T-helper 1 cell (primary cell): ENCODE data around the gene CREB3.
A peak's percentile ranks its signal among the peaks of the same experiment; 100 is the strongest.

Experiments
- DNase-seq, 5 donors: peaks; one replicate each; pipeline ENCODE4 v3.0.0-alpha.2; 2012 to 2020
- total RNA-seq, 4 donors: gene quantifications; one replicate each; lab custom pipeline; 2026; lab: John Stamatoyannopoulos, UW

Gene CREB3, protein sequence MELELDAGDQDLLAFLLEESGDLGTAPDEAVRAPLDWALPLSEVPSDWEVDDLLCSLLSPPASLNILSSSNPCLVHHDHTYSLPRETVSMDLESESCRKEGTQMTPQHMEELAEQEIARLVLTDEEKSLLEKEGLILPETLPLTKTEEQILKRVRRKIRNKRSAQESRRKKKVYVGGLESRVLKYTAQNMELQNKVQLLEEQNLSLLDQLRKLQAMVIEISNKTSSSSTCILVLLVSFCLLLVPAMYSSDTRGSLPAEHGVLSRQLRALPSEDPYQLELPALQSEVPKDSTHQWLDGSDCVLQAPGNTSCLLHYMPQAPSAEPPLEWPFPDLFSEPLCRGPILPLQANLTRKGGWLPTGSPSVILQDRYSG
- total RNA-seq = 20.5 to 30.0 (median 22.8) reads per million in 4 donors

DNA sequence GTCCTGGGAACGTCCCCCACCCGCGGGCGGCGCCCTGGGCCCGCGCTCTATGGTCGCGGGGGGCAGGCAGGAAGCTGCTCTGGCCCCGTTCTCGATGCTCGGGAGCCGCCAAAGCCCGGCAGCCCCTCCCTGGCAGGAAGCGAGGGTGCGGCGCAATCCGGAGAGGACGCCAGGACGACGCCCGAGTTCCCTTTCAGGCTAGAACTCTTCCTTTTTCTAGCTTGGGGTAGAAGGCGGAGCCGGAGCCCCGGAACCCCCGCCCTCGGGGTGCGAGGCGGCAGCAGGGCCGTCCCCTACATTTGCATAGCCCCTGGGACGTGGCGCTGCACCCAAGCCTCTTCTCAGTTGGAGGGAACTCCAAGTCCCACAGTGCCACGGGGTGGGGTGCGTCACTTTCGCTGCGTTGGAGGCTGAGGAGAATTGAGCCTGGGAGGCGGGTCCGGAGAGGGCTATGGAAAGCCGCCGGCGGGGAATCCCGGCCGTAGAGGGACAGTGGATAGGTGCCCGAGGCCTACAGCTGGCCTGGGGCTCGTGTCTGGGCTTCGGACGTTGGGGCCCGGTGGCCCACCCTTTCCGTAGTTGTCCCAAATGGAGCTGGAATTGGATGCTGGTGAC lies at the start of gene CREB3, which contains the start of gene TLN1:
TSS of gene CREB3 (plus strand) at position 482 of the 615 bp plus-strand sequence. CDS start at position 589, 107 bp downstream.
TSS of gene TLN1 (minus strand) at position 11 of the 615 bp plus-strand sequence. CDS start 6,501 bp downstream, outside the sequence.
- DNase-seq = peak; percentile 91 to 98 (median 95)

DNA sequence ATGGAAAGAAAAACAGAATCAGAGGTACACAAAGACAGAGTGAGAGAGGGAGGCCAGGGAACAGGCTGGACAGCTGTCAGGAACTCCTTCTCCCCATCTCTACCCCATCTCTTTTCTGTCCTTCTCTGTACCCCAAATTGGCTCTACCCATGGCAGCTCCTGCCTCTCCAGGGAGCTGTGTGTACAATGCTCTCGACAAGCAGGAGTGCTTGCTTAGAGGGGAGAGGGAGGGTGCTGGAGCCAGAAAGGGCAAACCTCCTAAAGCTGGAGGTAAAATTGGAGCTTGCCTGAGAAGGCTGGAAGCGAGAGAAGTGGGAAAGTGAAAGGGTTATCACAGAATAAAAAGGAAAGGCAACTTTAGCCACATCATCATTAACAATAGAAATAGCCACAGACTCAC lies 49.1 kb upstream of the CREB3 start:
- no peak for DNase-seq

DNA sequence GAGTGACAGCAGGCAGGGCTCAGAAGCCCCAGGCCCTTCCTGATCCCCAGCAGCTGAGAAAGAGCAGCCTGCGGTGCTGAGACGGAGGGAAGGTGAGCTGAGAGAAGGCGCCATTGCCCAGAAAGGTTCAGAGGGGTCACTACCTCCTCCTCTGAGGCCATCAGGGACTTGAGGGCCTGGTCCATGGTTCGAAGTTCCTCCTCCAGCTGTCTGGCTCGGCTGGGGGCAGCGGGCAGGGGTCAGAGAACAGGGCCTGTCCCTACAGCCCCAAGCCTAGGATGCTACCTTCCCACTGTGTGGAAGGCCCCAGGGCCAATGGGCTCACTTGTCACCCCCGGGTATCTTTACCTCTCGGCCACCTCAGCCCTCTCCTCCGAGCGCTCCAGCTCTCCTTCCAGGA lies 47.5 kb upstream of the CREB3 start:
- DNase-seq = no peak

DNA sequence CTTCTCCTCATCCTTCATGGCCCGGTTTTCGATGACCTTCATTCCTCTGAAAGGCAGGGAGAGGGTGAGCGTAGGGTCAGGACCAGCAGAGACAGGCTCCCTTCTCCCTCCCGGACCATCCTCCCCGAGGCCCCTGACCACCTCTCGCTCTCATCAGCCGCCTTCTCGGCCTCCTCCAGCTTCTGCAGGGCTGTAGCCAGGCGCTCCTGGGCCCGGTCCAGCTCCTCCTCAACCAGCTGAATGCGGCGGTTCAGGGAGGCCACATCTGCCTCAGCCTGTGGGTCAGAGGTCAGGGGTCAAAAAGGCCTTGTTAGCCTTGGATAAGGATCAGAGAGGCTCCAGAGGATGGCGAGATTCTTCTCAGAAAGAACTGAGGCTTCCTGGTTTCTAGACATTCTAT lies 47.0 kb upstream of the CREB3 start:
- DNase-seq = no peak

DNA sequence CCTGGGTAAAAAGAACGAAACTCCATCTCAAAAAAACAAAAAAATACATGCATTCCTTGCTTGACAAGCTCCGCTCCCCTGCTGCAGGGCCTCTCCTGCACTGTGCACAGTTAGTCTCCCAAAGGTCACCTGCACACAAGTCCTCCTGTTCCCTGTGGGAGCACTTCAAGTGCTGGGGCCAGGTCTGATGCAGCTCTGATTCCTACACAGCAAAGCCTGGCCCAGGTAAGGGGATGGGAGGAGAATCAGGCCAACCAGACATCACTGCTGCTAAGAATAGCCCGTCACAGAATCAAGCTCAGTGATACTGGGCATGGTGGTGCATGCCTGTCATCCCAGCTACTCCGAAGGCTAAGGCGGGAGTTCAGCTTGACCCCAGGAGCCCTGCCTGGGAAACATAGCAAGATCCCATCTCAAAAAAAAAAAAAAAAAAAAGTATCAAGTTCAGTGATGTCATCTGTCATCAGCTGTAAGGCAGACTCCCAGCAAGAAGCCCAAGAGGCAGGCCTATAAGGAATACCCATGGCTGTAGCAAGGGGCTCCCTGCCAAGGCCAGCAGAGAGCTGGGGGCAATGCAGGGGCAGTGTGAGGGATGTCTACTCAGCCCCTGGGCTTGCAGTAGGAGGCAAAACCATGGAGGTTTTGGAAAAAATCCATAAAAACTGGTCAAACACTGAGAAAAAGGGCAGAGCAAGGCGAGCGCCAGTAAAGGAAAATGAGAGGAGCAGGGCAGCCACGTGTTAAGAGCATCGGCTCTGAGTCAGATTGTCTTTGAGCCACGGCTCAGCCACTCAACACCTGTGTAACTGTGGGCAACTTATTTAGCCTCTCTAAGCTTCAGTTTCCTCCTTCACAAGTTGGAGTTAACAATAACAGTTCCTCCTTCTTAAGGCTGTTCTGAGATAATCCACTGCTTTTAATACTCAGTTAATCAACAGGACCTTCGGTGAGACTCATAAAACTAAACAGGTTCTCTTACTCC lies 46.0 kb upstream of the CREB3 start:
- DNase-seq = no peak

DNA sequence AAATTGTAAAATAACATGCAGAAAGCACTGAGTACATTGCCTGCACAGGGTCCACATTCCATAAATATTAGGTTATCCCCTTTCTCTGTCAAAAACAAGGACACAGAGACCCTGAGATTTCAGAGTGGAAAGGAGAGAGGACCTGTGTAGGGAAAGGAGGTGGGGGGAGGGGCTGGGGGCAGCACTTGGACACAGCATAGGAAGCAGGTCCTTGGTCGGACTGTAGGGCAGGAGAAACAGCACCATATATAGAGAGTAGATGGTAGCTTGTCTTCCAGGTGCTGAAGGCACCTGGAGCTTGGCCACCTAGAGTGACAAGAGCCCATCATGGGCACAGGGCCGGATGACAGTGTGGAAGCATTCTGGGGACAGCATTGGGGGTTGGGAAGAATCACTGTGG lies 45.2 kb upstream of the CREB3 start:
- DNase-seq = no peak

DNA sequence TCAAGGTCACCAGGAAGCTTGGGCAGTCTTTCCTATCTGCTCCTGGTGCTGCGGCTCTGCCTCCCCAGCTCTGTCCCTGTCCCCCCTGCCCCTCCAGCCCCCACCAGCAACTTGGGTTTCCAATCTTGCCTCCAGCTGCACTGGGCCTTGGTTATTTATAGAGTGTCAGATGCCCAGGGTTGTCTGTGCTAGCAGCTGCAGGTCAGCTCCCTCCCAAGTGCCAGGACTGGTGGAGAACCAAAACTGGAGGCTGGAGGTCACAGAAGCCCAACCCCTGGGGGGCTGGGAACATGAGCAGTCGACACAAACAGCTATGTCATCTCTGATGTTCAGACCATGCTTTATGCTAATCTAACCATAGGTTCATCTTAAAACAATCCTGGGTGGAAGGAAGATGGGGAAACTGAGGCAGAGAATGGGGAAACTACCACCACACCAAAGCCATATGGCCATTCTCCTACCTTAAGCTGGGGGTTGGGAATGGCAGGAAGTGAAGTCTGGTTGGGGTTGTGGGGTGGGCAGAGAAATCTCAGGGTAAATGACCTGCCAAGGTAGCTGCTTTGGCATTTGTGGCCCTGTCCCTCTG lies 44.4 kb upstream of the CREB3 start:
- DNase-seq = no peak

DNA sequence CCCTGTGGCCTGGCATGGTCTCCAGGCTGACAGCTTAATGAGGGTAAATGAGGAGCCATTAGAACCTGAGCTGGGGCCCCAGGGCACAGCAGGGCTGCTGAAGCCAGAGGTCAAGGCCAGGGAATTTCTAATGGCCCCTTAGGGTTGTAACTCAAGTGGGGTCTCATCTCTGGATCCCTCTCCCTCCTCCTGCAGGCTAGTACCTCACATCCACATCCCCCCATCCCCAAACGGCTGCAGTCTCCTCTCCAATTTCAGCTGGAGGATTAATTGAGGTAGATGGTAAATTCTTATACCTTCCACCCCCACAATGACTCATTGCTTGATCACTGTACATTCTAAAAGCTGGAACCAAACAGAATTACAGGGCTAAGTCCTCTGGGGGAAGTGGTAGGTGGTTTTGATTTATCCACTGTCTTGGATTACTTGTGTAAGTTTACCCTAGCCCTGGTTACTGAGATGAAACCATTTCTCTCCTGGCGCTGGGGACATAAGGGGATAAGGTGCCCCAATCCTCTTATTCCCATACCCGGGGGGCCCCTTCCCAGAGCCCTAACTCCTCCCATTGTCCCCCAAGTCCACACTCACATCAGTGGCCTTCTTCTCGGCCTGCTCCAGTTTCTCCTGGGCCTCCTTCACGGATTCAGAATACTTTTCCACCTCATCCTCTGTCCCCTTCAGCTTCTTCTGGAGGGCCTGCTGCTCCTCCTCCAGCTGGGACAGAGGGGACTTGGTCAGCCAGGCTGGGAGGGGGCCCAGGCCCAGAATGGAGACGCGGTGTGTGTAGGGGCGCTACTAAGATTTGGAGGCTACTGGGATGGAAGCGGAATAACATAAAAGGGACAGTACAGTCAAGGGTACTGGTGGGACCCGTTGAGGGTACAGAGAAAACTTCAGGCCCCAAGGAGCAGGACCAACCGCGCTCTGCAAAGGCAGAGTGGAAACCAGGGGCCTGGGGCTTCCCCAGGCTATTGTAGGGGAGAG lies 43.6 kb upstream of the CREB3 start:
- peak in 1 of 5 donors; percentile 27 for DNase-seq

DNA sequence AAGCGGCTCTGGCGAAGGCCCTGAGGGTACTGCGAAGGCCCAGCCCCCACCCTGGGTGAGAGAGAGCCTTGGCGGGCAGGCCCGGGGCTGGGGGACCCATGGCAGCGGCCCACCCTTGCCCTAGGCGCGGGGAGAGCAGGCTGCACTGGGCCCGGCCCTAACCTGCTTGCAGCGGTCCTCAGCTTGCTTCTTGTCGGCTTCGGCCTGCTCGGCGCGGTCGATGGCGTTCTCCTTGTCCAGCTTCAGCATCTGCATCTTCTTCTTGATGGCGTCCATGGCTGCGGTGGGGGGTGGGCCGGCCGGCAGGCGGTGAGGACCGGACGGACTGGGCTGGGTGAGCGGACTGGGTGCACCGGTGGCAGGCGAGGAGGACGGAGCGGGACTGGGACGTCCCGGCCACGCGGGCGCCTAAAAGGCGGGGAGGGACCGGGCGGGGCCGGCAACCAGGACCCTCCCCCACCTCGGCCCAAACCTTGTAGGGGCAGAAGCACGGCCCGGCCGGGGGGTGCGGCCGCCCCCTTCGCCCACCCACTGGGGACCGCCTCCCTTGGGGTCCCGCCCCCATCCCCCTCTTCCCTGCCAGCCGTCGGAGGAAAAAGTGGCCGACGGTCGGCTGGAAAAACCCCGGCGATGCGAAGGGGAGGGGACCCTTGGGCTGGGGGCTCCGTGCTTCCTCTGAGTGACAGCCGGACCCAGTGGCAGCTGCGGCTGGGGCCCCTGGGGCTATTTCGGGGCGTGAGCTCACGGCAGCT lies 42.7 kb upstream of the CREB3 start, which contains the start of gene TPM2:
TSS of gene TPM2 (minus strand) at position 384 of the 752 bp plus-strand sequence. CDS start at position 276, 108 bp downstream.
- DNase-seq = no peak

DNA sequence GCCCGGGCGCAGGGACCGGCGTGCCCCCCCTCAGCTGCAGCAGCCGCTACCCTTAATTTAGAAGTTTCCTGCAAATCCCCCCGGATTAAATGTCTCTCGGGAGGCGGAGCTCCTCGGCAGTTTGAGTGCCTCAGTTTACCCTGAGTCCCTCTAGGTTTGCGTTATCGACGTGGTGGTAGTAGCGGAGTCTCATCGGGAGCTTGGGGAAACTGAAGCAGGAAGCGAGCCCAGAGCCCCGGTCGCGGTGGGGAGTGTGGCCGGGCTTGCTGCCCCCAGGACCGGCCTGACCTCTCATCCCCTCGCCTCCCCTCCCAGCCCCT lies 42.2 kb upstream of the CREB3 start:
- no peak for DNase-seq

DNA sequence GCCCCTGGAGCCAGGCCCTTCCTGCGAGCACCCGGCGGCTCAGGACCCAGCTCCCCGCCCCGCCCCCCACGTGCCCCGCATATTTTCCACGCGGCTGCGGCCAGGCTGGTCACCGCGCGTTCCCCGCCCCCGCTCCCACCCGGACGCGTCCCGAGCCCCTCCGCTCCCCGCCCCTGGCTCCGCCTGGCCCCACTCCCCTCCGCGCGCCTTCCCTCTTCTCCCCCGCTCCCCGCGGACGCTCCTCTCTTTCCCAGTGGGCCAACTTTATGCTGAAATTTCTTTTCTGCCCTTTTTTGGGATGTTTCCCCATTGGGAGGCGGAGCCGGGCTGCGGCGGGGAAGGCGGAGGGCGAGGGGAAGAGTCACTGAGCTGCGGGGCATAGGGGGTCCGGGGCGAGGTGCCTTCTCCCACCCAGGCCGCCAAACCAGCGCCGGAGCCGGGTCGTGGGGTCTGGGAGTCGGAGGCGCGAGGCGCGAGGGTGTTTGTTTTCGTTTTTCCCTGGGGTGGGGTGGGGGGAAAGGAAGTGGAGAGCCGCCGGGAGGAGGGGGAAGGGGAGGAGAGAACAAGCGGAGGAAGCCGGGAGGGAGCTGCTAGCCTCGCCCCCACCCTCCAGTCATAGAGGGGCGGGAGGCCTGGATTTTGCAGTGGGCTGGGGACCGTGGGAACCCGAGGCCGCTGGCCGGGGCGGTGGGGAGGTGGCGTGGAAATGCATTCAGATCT lies 41.7 kb upstream of the CREB3 start:
- DNase-seq = peak in 2 of 5 donors; percentile 28 to 29

DNA sequence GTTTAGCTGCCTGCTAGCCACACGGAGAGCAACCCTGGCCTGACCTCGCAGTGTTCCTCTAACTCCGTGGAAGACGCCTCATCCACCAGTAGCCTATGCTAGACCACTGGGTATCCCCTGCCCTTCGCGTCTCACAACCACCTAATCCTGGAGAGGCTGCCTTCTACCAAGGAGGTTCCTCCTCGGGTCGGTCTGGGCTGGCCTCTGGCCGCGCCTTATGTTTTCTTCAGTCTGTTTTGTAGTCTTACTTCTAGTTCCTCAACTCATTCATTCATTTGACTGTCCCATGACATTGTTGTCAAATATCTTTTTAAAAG lies 41.2 kb upstream of the CREB3 start:
- no peak for DNase-seq

DNA sequence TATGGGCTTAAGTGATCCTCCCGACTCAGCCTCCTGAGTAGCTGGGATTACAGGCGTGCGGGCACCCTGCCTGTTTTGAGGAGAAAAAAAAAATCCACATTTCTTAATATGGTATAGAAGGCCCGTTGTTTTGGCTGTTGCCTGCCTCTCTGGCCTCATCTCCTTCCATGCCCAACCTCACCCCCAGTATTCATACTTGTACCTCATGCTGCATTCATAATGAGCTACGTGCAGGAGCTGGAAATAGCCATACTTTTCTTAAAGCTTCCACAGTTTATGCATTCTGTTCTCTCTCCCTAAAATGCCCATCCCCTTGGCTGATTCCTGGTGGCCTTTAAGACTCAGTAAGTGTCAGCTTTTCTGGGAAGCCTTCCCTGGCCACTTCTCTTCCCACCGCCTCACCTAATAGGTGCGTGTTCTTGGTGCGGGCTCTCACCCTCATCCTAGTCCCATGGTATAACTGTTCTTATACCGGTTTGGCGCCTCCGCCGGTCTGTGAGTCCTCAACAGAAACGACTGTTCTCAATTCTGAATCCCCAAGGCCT lies 40.6 kb upstream of the CREB3 start:
- no peak for DNase-seq

DNA sequence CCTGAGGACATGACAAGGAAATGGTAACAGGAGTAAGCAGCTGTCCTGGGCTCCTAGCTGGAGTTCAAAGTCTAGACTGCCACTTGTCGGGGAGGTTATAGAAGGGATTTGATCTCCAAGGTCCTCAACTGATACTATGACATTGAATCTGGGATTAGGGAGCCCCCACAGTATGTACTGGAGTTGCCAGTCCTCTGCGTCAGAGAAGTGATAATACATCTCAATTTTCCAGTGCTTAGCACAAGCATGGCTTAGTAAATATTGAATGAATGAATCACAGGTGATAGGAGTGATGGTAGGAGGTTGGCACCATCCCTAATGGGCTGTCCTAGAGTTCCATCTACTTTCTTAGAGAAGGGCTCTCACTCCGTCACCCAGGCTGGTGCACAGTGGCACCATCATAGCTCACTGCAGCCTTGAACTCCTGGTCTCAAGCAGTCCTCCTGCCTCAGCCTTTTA lies 36.5 kb upstream of the CREB3 start:
- DNase-seq = no peak

DNA sequence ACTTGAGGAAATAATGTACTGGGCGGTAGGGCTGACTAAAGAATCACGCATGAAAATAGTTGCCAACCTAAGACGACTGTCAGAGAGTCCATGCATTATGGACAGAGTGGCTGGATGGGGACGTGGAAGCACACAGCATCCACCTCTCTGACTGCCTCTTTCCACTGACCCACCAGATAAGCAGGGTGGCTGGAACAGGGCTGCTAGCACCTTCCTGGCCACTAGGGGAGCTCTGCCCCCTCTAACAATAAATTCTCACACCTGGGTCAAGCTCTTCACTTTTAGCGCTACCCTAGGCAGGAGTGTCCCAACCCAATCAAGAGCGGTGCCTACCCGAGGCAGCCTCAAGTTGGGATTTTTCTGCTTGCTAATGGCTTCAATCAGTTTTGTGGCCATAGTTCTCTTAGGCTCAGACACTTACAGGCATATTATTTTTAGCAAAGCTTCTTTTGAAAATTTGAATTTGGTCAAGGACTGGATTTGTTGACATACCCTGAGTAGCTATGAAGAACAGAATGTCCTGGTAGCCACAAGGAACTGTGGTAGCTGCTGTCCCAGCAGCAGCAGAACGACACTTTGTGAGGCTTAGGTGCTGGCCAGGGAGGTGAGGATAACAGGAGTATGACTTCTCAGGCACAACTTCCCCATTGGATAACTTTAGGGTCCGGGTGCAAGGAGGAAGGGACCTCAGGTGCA lies 35.8 kb upstream of the CREB3 start:
- peak in 3 of 5 donors; percentile 35 to 41 (median 40) for DNase-seq

DNA sequence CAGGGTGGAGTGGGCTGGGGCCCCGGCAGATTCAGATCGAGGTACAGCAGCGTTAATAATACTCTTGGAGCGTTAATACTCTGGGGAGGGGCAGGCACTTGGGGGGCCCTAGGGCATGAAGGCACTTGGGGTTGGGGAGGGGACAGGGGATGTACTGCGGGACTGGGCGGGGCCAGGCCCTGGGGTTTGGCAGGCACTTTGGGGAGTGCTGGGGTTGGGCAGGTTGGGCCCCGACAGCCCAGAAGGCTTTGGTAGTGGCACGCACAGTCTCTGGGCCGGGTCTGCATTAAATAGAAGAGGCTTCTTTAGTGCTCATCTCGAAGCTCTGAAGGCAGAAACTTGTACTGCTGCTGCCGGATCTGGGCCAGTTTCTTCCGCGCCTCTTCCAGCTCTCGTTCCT lies 35.0 kb upstream of the CREB3 start:
- DNase-seq = no peak

DNA sequence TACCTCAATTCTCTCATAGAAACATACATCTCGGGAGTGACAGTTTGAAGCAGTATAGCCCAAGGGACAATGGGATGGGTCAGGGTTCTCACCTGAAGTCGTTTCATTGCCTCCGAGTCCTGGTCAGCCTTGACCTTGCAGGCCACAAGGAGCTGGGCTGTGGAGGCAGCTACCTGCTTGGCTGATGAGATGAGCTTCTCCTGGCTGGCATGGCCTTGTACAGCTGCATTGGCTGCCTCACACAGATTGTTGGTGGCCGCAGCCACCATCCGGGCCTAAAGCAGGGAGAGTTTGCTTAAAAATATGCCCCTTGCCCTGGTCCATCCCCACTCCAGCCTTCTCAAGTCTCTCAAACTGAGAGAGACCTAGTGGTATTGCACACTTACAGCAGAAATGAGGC lies 34.2 kb upstream of the CREB3 start:
- no peak for DNase-seq

DNA sequence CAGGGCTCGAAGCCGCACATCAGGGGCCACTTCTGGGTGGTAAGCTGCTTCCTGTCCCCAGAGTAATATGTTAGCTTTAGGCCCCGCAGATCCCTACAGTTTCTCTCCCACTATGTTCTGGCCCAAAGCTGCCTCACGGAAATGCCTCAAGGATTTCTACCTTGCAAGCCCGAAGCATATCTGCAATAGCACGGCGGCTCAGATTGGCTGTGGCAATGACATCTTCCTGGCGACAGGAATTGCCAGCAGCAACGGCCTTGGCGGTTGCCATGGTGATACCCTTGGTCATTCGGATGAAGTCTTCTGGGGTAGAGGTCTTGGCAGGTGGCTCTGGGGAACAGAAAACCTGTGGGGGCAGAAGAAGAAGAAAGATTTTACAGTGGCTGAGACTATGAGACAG lies 32.4 kb upstream of the CREB3 start:
- DNase-seq = no peak

DNA sequence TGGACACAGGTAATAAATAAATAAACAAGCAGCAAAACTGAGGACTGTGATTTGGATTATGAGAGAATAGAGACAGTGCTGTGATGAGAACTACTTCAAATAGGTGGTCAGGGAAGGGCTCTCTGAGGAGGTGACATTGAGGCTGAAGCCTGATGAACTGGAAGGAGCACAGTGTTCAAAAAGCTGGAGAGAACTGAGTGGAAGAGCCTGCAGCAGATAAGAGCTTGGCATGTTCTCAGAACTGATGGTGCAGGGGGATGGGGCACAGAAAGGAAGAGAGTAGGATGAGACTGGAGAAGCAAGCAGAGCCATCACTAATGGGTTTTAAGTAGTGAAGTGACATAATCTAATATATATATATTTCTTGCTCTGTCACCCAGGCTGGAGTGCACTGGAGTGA lies 31.5 kb upstream of the CREB3 start:
- no peak for DNase-seq
